HG03139 (cell line): ENCODE measurements around the gene HDAC7.
"Not testable (repeated sequence)": the region's sequence is repeated elsewhere in the genome, so short reads cannot be mapped to it uniquely, and the experiment has no call there.

ENCODE experiments used
- ATAC-seq: cut with Tn5 transposase; IDR thresholded peaks from one replicate; pipeline ENCODE4 v1.9.1; 2021; ENCODE audit not compliant: unreplicated experiment

The HDAC7 gene

DNA sequence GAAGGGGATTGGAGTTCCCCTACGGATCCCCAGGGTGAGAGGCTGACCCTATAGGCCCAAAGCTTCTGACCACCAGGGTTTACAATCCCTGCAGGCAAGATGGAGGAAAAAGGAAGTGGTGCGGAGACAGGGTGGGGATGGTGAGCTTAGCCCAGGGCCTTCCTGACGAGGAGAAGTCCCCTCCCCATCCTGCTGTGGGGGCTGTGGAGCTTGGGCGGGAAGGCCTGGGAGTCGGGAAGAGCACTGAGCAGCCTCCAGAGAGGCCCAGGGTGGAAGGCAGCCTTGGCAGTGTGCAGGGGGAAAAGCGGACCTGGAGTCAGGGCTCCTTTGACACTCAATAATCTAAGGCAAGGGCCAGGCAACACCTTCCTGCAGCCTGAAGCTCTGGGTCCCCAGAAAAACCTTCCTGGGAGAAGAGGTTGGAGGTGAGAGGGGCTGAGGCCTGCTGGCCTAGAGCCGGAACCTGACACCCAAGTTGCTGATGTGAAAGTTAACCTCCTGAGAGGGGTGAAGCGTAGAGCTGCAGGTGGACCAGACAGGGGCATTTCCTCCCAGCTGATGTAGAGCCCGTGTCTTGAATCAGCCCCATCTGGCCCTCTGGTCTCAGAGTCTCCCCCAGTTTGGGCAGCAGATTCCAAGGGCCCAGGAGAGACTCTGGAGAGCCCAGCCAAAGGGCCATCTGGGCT is 6.0 kb downstream of the HDAC7 start:
- ATAC-seq: peak; percentile 47

DNA sequence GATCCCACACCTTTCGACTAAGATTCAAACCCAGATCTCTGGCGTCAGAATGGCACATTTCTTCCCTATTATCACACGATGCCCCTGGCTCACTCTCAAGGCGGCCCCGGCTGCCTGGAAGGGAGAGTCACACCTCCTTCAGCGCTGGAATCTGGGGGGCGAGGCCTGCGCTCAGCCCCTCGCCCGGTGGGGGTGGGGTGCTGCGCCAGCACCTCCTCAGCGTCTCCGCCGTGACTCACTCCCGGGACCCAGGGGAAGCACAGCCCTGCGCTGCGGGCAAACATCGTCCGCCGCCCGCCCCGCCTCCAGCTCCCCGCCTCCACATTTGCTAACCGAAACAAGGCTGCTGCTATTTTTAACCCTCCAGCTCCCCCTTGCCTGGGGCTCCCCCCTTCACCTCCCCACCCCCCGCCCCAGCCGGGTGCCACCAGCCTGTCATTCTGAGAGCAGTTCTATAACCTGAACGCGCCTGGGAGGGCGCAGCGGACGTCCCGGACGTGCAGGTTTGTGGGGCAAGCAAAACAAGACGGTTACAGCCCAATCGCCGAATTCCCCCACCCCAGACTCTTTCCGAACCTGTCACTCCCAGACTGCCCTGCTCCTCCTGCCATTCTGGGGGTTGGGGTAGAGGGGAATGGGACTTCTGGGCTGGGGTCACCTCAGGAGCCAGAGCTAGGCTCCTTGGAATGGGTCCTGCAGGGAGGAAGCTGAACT is 6.7 kb downstream of the HDAC7 start:
- peak; percentile 51 for ATAC-seq

GRCh38 chr12:47811581-47812484 is 7.9 kb downstream of the HDAC7 start:
- no peak for ATAC-seq

- ATAC-seq: no peak
Observed at GRCh38 chr12:47811072-47811396, 8.7 kb downstream of the HDAC7 start.

DNA sequence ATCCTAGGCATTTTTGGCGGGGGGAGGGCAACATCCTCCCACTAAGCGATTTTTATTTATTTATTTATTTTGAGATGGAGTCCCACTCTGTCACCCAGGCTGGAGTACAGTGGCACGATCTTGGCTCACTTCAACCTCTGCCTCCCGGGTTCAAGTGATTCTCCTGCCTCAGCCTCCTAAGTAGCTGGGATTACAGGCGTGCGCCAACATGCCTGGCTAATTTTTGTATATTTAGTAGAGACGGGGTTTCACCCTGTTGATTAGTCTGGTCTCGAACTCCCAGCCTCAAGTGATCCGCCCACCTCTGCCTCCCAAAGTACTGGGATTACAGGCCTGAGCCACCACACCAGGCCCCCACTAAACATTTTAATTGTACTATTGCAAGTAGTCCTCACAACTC is 10.2 kb downstream of the HDAC7 start:
- ATAC-seq: not testable (repeated sequence)

DNA sequence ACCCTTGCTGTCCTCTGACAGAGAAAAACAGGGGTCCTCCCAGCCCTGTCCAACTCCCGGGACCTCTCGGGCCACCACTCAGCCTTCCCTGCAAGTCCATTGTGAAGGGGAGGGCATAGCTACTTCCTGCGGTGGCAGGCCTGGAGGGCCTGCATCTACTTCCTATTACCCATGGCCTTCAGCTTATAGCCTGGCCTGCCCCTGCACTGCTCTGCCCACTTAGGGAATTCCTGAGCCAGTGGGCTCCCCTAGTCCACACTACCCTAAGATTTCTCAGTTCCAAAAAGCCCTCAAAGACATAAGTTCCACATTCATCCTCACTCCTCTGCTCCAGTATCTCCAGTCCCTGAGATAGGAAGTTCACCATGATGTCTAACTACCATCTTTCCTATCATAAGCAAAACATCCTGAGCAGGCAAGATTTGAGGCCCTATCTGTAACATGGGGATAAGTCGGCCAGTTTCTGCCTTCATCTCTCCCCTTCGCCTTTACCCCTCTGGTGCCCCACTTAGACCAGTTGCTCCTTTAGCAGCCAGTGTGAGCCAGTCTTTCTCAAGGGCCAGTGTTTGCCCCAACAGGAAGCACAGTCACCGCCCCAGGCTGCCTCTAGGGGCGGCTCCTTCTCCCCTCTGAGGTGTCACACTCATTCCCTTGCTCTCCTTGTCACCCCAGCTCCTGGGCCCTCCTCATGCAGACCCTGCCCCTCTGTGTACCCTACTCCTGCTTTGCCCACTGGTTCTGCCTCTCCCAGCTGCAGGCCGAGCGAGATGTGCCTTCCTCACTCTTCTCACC is 10.9 kb downstream of the HDAC7 start:
- no peak for ATAC-seq

GRCh38 chr12:47808050-47808449 is 11.7 kb downstream of the HDAC7 start:
- ATAC-seq: no peak

GRCh38 chr12:47807338-47807737 is 12.4 kb downstream of the HDAC7 start:
- ATAC-seq: no peak

DNA sequence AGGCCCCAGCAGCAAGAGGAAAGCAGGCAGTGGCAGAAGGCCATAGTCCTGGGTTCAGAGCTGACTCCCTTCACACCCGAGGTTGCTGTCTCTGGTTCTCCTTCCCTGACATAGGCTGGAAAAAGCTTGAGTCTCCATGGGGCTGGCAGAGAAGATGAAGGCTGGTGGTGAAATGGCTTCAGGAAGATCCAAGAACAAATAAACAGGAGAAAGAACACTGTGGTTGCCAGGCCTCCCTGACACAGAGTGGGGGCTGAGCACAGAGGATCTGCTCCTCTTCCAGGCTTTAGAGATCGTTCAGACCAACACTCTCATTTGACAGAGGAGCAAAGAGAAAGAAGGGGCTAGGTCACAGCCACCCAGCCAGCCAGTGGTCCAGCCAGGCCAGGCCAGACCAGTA is 14.3 kb downstream of the HDAC7 start:
- no peak for ATAC-seq

DNA sequence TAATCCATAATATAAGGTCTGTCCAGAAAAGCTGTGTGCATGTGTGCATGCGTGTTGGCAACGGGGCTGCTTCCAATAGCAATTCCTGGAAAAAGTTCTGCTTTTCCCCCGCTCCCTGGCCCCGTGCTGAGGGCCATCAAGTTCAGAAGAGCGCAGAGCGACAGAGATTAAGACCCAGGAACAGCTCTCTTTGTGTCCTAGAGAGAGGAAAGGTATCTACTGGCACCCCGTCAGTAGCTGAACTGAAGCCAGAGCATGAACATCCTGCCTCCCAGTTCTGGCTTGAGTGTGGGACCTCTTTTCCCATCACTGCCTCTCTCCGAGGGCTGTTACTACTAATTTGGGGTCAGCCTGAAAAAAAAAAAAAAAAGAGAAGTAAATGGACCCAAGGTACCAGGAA is 15.5 kb downstream of the HDAC7 start:
- ATAC-seq: no peak

DNA sequence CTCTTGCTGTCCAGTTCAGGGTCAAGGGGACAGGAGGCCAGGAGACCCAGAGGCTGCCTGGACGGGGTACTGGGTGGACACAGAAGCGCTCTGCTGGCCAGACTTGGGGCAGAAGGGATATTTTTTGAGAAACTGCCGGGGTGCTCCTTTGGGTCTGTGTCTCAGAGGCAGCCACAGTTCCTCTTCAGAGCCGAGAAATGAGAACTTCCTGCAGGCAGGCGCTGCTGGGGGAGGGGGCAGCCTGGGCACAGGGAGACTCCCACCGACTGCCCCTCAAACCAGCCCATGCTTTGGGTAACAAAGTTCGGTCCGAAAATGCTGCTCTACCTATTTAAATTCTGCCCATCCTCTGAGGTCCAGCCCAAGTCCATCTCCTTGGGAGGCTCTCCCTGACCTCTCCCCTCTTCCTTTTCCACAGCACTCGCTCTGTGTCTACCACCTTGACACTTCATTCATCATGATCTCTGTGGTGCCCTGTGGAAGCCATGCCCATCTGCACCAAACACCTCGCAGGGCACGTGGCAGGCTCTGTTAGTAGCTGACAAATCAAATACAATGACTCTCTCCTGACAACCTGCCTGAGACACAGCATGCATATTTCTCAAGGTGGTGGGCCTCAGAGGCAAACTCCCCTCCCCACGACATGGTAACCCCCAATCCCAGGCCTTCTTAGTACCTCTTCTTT is 16.4 kb downstream of the HDAC7 start:
- no peak for ATAC-seq

- no peak for ATAC-seq
Observed at GRCh38 chr12:47802312-47802711, 17.4 kb downstream of the HDAC7 start.

- ATAC-seq: no peak
Observed at GRCh38 chr12:47801904-47802246, 17.8 kb downstream of the HDAC7 start.

DNA sequence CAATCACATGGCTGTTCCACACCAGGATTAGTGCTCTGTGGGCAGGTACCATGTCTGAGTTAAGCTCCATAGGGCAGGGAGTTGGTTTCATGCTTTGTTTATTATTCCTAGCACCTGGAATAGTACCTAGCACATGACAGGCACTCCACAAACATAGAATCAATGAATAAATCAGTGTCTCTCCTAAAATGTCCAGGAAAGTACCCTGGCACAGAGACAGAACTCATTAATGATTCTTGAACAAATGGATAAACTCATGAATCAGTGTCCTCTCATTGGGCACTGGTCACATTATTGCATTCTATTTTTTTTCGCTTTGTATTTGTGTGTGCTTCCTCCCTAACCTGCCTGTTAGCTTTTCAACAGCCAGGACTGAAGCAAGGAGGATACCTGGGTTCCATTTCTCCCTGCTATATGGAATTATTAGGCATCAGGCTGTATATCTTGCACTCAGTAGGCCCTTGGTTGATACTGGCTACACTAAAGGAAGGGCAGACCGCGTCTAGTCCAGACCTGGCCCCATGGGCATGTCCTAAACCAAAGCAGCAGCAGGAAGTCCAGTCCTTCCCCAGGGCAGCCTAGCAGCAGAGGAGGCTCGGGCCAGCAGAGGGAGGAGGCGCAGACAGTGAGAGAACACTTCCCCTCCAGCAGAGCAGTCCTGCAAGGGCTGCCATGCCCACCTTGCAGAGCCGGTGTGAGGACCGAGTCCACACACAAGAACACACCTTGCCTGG is 18.4 kb downstream of the HDAC7 start:
- ATAC-seq: no peak

DNA sequence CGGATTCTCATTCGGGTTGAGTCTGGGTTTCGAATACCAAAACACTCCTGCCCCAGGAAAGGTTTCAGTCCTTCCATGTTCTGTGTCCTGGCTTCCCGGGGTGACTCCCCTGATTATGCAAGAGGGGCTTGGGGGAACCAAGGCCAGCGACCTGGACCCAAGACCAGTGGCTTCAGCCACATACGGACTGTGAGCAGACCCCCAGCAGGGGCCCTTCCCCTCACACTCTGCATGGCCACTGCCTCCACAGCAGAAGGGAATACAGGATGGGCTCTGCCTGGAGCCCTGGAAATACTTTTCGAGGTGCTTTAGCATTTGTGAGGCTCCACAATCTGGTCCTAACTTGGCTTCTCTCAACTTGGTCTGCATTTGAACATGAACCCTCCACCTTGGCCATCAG is 19.1 kb downstream of the HDAC7 start:
- ATAC-seq: no peak

DNA sequence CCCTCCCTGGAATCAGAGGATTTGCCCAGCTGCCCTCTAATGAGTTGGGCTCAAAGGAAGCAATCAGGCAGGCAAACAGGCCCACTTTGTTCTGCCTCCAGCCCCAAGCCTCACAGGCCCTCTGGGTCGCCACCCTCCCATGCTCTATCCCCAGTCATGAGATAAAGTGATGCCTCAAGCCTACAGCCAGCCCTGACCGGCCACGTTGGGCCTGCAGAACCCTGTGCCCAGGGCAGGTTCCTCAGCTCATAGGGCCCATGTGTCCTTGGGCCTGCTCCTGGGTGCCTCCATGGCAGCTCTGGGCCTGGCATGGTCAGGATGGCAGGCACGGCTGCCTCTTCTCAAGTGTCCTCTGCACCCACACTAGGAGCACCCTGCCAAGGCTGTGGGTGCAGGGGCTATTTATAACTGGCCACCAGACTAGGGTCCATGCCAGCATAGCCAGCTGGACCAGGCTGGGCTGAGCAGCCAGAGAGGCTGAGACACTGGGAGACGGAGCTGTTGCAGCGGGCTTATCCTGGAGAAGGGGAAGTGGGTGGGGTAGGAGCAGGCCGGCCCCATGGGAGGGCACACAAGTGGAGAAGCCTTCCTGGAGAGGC is 20.2 kb downstream of the HDAC7 start:
- ATAC-seq: no peak

DNA sequence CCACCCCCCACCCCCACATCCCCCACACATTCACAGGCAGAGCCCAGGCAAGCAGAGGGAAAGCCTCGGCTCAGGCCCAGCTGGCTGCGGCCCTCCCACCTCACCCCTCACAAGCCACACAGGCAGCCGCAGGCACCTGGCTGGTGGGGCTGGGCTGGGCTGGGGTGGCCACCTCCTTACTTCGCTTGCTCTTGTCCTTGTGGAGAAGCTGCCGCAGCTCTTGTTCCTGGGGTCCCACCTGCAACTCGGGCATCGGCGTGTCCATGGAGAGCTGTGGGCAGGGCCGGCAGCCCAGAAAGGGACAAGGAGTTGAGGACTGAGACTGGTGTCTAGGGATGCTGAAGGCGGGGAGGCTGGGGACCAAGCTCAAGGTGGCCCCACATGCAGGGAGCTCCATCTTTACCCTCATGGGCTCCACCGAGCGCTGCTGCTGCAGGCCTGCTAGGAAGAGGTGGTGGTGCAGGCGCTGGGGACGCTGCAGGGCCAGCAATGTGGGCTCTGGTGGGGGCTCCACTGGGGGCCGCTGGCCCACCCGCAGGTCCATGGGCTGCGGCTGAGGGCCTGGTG is 21.2 kb downstream of the HDAC7 start:
- ATAC-seq: no peak

GRCh38 chr12:47797441-47797840 is 22.3 kb downstream of the HDAC7 start:
- no peak for ATAC-seq

GRCh38 chr12:47795814-47796411 is 23.8 kb downstream of the HDAC7 start:
- no peak for ATAC-seq
